Stimulated activated CD4-positive, alpha-beta T cell treated with anti-CD3 and anti-CD28 coated beads, Interleukin-4, amount 100 ng/mL, for 48 hours (primary cell): ENCODE data around the gene CCDC57.

Experiments used
- DNase-seq, 2 donors: peaks; one replicate each; pipeline ENCODE4 v3.0.0-alpha.2; 2020; ENCODE audit warnings: low read depth in 2 of 2

Gene CCDC57

DNA sequence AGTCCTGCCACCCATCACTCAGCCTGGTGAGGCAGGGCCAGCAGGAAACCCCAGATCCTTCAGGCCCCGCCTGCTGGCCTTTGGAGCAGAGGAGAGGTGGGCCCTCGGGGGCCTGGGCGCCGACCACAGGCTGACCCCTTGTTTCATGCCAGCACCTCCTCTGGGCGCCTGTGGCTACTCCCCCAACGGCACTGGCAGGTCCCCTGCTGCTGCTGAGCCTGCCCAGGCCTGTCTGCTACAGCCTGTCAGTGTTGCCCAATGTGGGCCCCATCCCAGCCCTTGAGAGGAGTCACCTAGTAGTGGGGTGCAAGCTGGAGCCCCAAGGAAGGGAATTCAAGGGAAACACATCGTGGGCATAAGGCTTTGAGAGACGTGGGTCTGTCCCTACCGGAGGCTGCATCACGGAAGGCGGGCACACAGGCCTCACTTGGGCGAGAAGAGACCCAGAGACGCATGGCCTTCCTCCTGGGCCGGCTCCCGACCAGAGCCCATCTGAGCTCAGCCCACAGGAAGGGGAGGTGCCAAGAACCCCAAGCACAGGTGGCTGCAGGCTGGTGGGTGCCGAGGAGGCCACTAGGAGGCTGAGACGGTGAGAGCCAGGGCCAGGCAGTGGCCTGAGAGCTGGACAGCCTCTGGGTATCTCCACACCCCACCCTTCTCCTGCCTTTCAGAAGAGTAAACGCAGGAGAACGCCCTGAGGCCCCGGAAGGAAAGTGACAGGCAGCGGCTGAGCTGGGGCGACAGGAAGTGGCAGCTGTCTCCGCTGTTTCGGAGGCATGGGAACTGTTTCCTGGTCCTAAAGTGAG is 106.6 kb downstream of the CCDC57 start:
- DNase-seq = peak; percentile 37 to 69

DNA sequence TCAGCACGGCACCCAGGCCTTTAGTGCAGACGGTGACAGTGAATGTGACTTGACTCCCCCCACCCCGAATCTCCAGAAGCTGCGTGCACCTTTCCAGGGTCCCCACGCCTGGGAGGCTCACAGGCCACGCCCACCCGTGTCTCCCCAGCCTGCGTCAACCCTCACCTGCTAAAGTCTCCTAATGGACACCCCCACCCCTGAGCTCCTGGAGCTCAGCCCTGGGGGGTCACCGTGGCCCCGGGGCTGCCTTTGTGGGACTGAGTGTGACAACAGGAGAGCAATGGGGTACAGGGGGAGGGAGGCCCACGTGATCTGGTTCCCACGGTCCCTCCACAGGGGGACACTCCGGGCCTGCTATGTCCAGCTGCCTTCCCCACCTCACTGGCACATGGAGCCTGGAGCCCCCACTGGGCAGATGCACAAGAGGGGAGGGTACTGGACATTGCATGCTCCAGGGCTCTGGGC is 107.2 kb downstream of the CCDC57 start:
- DNase-seq = no peak

DNA sequence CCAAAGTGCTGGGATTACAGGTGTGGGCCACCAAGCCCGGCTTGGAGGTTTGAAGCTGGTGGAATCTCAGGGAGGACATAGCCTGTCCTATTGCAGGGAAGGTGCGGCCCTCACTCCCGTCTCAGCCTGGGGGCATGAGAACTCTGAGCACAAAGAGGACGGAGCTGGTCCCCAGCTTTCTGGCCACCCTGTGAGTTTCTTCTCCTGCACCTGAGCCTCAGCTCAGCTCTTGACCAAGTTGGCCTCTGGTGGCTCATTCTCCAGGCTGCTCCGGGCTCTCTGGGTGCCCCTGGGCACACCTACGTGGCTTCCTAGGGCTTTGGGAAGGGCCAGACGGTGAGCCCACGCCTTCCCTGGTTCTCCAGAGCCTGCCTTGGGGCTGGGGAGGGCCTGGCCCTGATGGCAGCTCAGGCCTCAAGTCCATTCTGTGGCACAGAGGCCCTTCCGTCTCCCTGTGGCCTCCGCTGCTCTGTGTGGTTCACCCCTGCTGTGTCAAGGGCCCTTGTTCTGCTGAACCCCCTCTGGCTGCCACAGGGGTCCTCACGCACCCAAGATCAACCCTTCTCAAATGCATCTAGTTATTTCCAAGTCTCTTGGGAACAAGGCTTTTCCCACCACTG is 107.7 kb downstream of the CCDC57 start:
- DNase-seq = no peak

DNA sequence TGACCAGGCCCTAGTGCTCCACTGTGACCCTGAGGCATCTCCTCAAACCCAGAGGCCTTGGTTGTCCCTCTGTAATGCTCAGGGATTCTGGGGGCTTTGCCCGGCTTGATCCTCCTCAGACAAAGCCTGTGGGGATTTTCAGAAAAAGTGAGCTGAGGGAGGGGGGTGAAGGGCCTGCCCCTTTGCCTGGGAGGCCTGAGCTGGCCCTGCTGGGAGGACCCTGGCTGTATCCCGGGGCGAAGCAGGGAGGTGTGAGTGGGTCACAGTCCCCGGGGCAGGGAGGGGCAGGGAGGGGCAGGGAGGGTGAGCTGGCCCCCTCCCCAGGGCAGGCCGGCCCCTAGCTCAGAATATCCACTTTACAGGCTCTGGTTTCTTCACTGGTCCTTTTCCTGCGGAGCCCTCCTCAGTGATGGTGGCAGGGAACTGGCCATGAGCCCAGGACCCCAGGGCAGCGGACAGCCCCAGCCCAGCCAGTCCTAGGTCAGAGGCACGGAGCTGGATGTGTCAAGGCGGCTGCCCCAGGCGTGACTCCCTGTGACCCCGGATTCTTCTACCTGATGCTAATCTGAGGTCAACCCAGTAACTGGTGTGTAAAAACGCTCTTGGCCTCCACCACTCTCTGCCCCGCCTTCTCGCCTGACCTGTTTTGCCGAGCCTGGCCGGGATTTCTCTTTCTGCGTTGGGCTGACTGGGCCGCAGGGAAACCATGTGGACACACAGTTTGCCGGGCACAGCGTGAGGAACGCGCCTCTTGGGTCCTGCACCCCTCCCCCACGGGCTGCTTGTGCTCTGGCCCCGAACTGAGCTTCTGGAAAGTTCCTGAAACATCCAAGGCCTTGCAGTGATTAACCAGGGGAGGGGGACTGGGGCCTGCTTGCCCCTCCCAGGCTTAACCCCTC is 108.8 kb downstream of the CCDC57 start:
- DNase-seq = no peak

DNA sequence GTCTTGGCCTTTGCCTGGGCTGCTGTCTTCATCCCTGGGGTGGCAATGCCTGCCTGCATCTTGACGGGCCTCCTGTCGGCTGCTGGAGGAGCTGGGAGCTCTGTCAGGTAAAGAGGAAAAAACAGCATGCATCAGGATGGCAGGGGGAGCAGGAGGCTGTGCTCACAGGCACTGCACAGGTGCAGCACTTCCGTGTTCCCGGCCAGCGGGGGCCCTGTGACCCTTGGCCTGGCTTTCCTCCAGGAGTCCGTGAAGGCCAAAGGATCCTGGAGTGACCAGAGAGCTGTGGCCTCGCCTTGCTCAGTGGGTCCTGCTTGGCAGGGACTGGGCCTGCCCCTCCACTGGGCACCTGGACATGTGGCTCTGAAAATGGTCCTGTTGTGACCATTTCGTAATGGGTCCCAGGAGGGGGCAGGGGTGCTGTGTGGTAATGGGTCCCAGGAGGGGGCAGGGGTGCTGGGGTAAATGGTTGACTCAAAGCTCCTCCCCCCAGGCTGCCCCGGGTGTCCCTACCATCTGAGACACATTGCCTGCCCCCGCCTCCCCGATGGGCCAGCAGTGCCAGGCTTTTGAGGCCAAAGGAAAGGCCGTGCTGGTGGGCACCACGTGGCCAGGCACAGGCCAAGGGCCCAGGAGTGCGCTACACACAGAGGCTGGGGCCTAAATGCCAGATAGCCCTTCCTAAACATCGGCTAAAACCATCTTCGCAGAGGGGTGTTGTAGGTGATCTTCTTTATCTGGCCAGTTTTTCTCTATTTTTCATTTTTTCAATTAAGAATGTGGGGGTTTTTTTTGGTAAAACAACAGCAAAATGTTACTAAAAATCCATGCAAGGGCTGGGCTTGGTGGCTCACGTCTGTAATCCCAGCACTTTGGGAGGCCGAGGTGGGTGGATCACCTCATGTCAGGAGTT is 110.6 kb downstream of the CCDC57 start:
- no peak for DNase-seq

DNA sequence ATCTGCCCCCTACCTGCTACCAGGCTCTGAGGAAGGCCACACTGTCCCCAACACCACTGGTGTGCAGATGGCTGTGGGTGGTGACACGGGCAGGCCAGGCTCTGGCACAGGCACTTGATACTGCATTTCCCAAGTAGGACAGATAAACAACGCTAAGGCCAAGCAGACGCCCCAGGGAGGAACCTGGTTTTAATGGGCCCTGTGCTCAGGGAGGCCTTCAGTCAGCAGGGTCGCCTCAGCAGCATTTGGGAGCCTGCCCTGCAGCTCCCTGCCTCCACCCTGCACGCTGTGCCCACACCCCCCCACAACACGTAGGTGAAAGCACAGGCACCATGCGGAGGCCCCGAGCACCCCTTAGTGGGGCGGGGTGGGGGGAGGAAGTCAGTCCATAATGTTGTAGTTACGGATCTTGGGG is 111.3 kb downstream of the CCDC57 start:
- no peak for DNase-seq

DNA sequence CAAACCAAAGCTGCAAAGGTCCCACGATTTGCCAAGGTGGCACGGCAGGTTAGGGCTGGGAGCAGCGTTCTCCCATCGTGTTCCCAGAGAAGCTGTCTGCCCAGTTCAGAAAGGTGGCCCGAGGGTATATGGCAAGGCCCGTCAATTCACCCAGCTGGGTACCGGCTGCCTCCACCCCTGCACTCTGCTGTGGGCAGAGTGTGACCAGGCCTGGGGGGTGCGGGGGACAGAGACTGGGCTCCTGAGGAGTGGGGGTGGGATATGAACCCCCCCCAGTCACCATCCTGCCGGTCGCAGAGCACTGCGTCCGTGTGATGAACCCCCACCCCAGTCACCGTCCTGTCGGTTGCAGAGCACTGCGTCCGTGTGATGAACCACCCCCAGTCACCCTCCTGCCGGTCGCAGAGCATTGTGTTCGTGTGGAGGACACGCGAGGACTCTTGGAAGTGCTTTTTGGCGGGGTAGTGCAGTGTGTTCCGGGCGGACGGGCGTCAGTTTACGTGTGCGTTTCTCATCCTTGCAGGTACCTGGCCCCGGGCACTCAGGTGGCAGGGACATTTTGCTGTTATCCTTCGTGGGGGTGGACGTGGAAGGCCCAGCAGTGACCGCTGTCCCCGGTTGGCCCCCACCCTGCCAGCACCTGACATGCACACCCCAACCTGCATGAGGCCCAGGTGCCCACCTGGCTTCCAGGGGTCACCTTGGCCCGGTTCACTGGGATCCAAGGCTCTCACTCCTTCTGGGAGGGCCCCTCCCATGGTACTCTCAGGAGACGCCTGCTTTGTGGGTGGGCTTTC is 111.9 kb downstream of the CCDC57 start:
- DNase-seq = no peak

DNA sequence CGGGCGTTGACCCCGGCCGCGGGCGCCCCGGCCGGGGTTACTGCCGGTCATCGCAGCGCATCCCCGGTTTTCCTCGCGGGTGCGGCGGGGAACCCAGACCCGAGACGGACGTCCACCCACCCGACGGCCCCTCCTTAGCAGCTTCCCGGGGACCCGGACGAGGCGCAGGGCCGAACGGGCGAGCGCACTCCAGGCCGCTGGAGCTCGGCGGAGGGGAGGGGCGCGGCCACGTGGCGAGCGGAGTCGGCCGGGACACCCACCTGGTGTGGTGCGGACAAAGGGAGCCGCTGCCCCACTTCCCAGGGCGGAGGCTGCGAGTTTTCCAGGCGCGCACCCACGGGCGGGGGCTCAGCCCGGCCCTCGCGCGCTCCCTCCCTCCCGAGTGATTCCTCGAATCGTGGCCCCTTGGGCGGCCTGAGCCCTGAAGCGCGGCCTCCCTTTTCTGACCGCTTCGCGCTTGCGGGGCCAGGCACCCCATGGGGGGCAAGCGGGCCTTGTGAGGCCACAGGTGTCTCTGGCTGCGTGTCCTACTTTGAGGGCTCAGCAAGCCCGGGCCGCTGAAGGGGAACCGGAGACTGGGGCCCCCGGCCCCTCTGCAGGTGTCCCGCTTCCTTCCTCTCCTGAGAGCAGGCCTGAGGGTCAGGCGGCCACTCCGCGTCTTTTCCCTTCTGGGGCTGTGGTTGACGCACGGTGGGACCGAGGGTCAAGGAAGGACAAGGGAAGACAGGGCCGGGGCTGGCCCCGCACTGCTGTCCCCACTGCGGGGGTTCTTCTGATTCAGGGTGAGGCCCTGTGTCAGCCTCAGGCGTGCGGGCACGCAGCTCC is 113.5 kb downstream of the CCDC57 start:
- DNase-seq = peak in 1 of 2 donors; percentile 26

DNA sequence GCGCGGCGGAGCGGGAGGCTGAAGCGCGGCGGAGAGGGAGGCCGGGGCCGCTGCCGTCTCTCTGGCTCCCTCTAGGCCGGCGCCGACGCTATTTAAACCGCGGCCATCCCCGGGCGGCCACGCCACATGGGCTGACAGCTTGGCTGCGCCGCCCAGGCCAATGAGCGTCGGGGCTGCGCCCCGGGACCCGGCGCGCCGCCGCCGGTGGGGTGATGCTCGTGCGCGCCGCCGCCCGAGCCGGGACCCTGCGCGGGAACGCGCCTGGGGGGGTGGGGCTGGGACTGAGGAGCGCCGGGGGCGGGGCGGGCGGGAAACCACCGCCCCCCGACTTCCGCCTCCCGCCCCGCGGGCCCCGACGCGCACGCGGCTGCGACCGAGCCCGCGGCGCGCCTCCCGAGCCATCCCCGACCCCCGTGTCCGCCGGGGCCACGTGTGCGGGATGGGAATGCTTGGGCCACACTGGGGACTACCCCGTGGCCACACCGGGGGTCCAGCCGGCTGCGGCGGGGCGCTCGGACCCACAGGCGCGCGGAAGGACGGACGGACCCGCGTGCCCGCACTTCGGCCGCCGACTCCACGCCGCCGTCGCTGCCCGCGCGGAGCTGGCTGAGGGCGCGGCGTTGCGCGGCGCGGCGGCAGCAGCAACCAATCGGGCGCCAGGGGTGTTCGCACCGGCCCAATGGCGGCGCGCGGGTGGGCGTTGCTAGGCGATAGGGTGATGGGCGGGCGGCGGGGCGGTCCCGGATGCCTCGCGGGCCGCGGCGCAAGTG is 114.3 kb downstream of the CCDC57 start, which contains the start of gene FASN:
TSS of gene FASN (minus strand) at position 68 of the 770 bp plus-strand sequence. CDS start 1,791 bp downstream, outside the sequence.
- peak; percentile 91 to 94 for DNase-seq

DNA sequence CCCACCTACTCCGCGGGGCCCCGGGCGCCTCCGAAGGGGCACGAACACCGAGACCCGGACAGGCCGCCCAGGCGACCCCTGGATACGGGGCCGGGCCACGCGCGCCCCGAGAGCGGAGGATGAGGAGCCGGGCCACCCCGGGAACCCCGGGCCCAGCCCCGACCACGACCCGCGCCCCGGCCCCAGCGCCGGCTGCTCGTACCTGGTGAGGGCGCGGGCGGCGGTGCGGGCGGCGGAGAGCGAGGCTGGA is 114.8 kb downstream of the CCDC57 start:
- no peak for DNase-seq

DNA sequence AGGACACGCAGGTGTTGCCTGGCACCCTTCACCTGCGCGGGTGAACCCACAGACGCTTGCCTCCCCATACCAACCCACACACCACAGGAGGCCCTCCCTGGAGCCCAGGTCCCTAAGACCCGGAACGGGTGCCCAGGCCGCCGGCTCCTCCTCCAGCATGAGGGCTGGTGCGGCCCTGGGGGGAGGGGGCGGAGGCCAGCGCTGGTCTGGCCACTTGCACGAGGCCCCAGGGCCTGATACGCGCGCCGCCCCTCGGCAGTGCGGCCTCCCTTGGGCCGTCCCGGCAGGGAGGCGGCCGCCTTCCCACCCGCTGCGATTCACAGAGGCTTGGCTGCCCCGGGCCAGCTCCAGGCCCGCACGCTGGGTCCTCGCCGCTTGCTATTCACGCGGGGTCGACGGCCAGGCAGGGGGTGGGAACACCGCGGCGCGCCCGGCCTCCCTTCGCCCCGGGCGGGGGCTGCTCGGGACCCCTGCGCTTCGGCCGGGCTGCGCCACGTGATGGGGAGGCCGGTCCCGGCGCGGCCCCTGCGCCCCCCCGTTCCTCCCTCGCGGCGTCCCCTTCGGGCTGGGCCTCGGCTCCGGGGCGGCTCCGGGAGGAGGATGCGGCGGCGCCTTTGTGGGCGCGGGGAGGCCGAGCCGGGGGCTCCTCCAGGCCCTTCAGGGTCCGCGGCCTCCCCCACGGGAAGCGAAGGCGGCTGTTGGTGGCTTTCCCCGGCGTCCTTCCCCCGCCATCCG is 115.3 kb downstream of the CCDC57 start:
- no peak for DNase-seq

DNA sequence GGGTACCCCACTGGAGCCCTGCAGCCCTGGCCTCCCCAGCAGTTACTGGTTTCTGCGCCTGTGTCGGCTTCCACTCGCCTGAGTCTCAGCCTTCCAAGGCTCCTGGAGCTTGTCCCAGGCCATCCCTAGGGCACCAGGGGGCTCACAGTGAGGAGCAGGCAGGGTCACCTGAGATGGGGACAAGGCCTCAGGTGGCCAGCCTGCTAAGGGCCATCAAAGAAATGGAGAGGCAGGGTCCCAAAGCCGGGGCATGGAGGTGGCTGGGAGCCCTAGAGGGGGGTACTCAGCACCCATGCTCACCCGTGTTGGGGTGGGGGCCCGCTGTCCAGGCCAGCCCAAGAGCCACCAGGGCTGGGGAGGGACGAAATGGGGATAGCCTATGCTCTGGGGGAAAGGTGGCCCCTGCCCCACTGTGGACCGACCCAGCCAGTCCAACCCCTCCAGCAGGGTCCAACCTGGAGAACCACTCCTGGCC is 115.9 kb downstream of the CCDC57 start:
- DNase-seq = no peak

DNA sequence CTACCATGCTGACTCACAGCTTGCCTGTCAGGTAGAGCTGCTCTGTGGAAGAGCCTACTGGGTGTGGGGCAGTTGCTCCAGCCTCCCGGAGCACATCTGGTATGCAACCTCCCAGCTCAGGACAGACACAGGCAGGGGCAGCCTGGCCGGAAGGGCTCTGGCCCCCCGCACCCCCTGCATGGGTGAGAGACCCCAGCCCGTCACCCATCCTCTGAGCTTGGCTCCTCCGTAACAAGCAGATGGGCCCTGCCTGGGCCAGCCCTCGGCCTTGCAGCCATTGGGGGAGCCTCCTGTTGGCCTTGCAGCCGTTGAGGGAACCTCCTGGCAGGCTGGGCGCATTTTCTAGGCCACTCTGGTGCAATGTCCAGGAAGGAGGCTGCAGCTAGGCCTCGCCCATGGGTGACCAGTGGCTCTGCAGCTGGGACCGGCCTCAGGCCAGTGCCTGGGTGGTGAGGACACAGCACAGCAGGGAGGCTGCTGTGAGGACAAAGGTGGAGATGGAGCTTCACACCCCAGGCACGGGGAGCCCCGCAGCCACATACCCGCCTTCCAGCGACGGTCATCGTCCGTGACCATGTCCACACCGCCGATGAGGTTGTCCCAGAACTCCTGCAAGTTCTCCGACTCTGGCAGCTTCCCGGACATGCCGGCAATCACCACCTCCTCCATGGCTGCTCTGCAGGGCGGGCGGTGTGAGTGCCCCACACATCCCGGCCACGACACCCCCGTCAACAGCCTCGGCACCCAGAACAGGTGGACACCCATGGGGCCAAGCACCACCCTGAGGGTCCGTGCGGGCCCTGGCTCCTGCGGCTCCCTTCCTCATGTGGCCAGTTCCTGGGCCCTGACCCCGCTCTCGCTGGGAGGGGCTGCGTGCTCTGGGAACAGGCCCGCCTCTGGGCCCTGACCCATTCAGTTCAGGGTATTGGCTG is 116.6 kb downstream of the CCDC57 start:
- no peak for DNase-seq

DNA sequence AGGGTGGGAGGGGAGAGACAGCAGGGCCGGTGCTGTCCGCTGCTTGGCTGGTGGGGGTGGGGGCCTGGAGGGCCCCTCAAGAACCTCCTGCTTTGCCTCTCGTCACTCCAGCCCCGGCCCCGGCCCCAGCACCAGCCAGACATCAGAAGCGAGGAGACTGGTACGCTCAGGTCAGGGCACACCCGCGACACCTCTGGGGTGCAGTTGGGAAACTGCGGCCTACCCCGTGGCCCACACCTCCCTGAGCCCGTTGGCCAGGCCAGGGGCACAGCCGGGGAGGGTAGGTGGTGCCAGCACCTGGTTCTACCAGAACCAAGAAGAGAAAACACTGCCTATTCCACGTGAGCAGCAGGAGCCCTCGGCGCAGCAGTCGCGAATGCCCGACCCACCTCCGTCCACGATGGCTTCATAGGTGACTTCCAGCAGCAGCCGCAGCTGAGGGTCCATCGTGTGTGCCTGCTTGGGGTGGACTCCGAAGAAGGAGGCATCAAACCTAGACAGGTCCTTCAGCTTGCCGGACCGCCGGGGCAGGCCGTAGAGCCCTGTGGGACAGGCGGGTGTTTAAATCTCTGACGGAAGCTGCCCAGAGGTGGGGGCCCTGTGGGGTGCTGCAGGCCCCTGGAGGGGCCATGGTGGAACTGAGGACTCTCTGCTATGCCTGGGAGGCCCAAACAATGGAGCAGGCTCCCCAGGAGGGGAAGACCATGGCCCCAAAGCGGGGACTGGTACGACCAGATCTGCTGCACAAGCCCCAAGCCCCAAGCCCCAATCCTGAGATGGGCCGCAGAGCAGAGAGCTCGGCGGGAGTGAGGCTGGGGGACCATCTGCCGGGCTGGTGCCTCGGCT is 117.5 kb downstream of the CCDC57 start:
- DNase-seq = no peak

DNA sequence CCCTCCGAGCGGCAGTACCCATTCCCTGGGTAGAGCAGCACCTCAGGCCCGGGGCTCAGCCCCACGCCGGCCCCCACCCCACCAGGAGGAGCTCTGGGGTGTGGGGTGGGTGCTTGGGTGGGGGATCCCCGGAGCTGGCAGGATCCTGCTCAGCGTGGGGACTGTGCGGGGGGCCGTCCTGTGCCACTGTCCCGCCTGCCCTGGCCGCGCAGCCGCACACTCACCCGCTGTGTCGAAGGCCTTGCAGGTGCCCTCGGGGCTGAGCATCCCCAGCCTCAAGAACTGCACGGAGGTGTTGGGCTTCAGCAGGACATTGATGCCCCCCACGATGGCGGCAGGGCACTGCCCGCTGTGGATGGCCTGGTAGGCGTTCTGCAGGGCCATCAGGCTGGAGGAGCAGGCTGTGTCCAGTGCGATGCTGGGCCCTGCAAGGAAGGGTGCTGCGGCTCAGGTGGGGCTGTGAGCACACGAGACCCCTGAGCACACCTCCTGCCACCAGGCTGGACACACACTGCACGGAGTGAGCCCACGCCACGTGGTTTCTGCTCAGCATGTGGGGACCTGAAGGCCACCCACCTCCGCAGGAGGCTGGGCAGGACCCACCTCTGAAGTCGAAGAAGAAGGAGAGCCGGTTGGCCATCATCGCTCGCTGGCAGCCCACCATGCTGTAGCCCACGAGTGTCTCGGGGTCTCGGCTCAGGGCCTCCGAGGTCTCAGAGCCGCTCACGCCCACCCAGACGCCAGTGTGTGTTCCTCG is 119.5 kb downstream of the CCDC57 start:
- no peak for DNase-seq
